Measurements from ENCODE around the gene ECM1. TPM values are rescaled to one million over a fixed set of nuclear protein-coding genes. Genes with fewer than 3 reads are reported as not detected.

ECM1 gene
- total and polyA plus RNA-seq, 2 of the 8 experiments (the other 6 are each of a cell fraction or from before 2014, with no cell fraction given): 0.95 to 0.98 TPM

DNA sequence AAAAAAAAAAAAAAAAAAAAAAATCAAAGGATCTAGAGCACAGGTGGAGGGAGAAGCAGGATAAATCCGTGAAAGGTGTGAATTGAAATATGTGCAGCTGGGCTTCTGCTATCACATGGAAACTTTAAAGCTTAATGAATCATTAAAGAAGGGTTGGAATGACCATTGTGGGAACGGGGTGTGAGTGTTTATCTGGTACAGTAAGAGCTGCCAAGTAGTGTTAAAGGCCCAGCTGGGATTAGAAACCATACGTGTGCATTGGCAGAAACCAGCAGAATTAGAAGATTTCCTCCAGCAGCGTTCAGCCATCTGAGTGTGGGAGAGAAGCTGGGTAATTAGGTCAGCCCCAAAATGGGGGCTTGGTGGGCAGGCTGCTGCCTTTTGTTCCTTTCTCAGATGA, 21.1 kb downstream of the ECM1 start:
- Histone ChIP-seq H2AFZ (ENCODE audit: low read length) (no peak overlapping the region), H3K14ac (ENCODE audit: insufficient read length) (no peak overlapping the region), H3K4me3 (ENCODE audit: extremely low read depth in 1 of 4, insufficient read depth in 2 of 4, low read depth in 3 of 4, low read length in 4 of 4) (no peak overlapping the region), H3K18ac (ENCODE audit: extremely low read depth, low read length) (no peak overlapping the region), H2BK5ac (ENCODE audit: low read depth, low read length) (no peak overlapping the region), H3K4ac (replicated peaks; ENCODE audit: insufficient read length, low read depth, low read length) (no peak overlapping the region), H3K79me1 (ENCODE audit: low read depth, low read length) (no peaks in the 10 kb centered on the region), H2BK120ac (replicated peaks; ENCODE audit: low read depth, low read length) (no peak overlapping the region), H4K91ac (replicated peaks; ENCODE audit: insufficient read length, low read length) (no peak overlapping the region), H2BK20ac (ENCODE audit: low read length) (no peak overlapping the region), H3K27ac (ENCODE audit: low read depth, low read length) (no peak overlapping the region), H3K79me2 (ENCODE audit: control insufficient read depth in 1 of 2, insufficient read depth in 2 of 2, low read length in 2 of 2) (no peaks in the 10 kb centered on the region), H2AK5ac (ENCODE audit: low read depth, low read length) (no peak overlapping the region), H3K23ac (ENCODE audit: insufficient read length) (no peak overlapping the region), H3K4me2 (ENCODE audit: insufficient read depth in 1 of 2, low read depth in 2 of 2, low read length in 2 of 2) (no peak overlapping the region), H3K27me3 (replicated peaks in 1 of 4; ENCODE audit: control insufficient read depth in 3 of 4, extremely low read depth in 1 of 4, insufficient read depth in 3 of 4, low read length in 3 of 4) (no peaks in the 10 kb centered on the region), H4K20me1 (replicated peaks in 1 of 2; ENCODE audit: control insufficient read depth in 1 of 2, insufficient read depth in 2 of 2, low read length in 2 of 2) (no peaks in the 10 kb centered on the region), H2BK12ac (ENCODE audit: low read depth, low read length) (no peak overlapping the region), H3K56ac (replicated peaks; ENCODE audit: insufficient read length, low read depth, low read length) (no peak overlapping the region), H4K5ac (ENCODE audit: insufficient read length, low read depth, low read length) (no peak overlapping the region), H3K4me1 (replicated peaks in 1 of 4; ENCODE audit: control insufficient read depth in 3 of 4, insufficient read depth in 4 of 4, low read length in 3 of 4) (peaks cover 0 to 2% (median 0%) of the 10 kb centered on the region in 4 experiments; a peak in 3 of 7 replicates), H2BK15ac (ENCODE audit: low read length) (no peak overlapping the region), H3K23me2 (ENCODE audit: low read depth, low read length) (no peaks in the 10 kb centered on the region), H3K9me3 (ENCODE audit: insufficient read depth in 2 of 2, low read depth in 1 of 2, low read length in 1 of 2) (no peaks in the 10 kb centered on the region), H4K8ac (ENCODE audit: extremely low read depth, insufficient read depth, low read length) (no peak overlapping the region), H3K36me3 (ENCODE audit: control insufficient read depth in 2 of 4, insufficient read depth in 4 of 4, low read length in 3 of 4) (no peaks in the 10 kb centered on the region), H3K9ac (replicated peaks in 1 of 4; ENCODE audit: extremely low read depth in 1 of 4, low read depth in 3 of 4, low read length in 3 of 4) (no peak overlapping the region)
- WGBS, 2 experiments (ENCODE audit: extremely low coverage in 1 of 2, insufficient coverage in 1 of 2, insufficient read length in 1 of 2, insufficient replicate concordance in 2 of 2, low coverage in 1 of 2, low lambda C conversion rate in 2 of 2, missing lambda C conversion rate in 1 of 2): 88% methylated on average over 4 of the region's 4 CpGs; no CpG with 5 or more reads in 1 of the 2 experiments
- ChIA-PET CTCF (ENCODE audit: partially characterized antibody) (interaction anchor here (0.6 to 14.2 kb wide), 5 partner anchors 9 to 565 kb away, joined by 3 to 253 read pairs (median 4); partner anchors contain the start of genes ECM1 and FALEC), POLR2A (ENCODE audit: partially characterized antibody) (no interaction called here)
- FAIRE-seq (no peak), DNase-seq (ENCODE audit: low read depth in 1 of 2, low spot score in 2 of 2) (no peak)
- TF ChIP-seq TEAD4 (IDR thresholded peaks at IDR 0.05; ENCODE audit: low read depth, low read length): no peak
- TF ChIP-seq KDM4A (IDR thresholded peaks at IDR 0.05; ENCODE audit: low read depth, low read length, severe bottlenecking): no peak
- no peak for TF ChIP-seq SP4 (IDR thresholded peaks at IDR 0.05; ENCODE audit: low read length)
- TF ChIP-seq ATF3 (IDR thresholded peaks at IDR 0.05; ENCODE audit: insufficient read depth, low read depth, low read length): no peak
- TF ChIP-seq EGR1 (IDR thresholded peaks at IDR 0.05; ENCODE audit: borderline replicate concordance, low read depth, low read length): no peak
- TF ChIP-seq CTCF (IDR thresholded peaks at IDR 0.05; ENCODE audit: control extremely low read depth in 1 of 3, insufficient read depth in 1 of 3, low read depth in 1 of 3, low read length in 3 of 3): no peak
- no peak for TF ChIP-seq TAF1 (IDR thresholded peaks at IDR 0.05; ENCODE audit: low read depth, low read length)
- TF ChIP-seq BCL11A (IDR thresholded peaks at IDR 0.05; ENCODE audit: low read depth in 2 of 2, low read length in 2 of 2): no peak
- TF ChIP-seq KDM1A (IDR thresholded peaks at IDR 0.05; ENCODE audit: borderline replicate concordance, low read length): no peak
- TF ChIP-seq NANOG (IDR thresholded peaks at IDR 0.05; ENCODE audit: insufficient read depth, low read depth, low read length, poor library complexity, severe bottlenecking): no peak
- no peak for TF ChIP-seq KDM5A (IDR thresholded peaks at IDR 0.05; ENCODE audit: low read length)
- no peak for TF ChIP-seq POLR2A (IDR thresholded peaks at IDR 0.05; ENCODE audit: control extremely low read depth in 1 of 2, low read depth in 2 of 2, low read length in 2 of 2)
